GM18517 (cell line): ENCODE data around the gene ST3GAL3.

ENCODE experiments used
- ATAC-seq: cut with Tn5 transposase; IDR thresholded peaks from one replicate; pipeline ENCODE4 v1.9.1; 2021; ENCODE audit warnings: mild to moderate bottlenecking, moderate library complexity; ENCODE audit not compliant: unreplicated experiment

Gene ST3GAL3

GRCh38 chr1:43783671-43784205, 76.4 kb downstream of the ST3GAL3 start:
- no peak for ATAC-seq

GRCh38 chr1:43786201-43786958, 79.0 kb downstream of the ST3GAL3 start:
- ATAC-seq, result no peak

- ATAC-seq, result no peak
These were observed 79.6 kb downstream of the ST3GAL3 start for GRCh38 chr1:43786960-43787359.

DNA sequence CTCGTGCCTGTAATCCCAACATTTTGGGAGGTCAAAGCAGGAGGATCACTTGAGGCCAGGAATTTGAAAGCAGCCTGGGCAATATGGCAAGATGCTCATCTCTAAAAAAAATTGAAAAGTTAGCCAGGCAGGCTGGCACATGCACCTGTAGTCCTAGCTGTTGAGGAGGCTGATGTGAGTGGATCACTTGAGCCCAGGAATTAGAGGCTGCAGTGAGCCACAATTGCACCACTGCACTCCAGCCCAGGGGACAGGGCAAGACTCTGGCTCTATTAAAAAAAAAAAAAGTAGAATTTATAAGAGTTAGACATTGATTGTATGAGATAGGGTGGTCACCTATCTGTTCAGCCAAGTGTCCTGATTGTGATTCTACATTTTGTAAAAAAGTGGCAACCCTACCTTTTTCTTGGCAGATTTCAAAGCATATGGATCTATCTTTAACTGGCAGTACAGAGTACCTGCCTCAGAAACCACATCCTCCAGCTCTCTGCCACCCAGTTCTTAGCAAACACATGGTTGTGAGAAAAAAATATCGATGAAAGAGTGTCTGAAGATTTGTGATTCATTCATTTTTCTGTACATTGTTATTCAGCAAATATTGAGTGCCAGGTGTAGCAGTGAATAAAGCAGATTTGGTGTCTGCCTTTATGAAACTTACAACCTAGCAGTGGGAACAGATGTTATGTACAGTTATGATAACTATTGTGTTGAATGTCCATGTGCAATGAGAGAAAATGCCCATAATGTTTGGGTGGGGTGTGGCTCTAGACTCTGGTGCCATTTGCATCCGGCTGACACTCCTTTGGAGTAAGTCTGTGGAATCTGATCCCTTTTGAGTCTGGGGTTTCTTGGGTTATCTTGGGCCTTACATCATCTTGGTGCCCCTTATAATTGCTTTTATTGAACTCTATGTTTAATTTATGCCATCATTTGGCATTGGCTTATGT, 82.5 kb downstream of the ST3GAL3 start:
- no peak for ATAC-seq

GRCh38 chr1:43791243-43791642, 83.9 kb downstream of the ST3GAL3 start:
- ATAC-seq, result no peak

- no peak for ATAC-seq
These were observed 88.8 kb downstream of the ST3GAL3 start for GRCh38 chr1:43796111-43796581.

DNA sequence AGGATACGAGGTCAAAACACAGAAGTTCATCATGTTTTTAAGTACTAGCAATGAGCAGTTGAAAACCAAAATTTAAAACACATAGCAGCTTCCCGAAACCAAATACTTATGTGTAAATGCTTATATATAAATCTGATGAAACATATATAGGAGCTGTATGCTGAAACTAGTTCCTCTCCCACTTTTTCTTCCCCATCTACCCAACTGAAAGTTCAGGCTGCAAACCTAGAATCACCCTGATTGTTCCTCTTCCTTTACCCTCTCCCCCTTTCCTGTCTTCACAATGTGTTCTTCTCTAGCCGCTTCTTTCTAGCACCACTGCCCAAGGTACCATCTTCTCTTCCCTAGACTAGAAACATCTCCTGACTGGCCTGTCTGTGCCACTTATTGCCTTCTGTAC, 90.6 kb downstream of the ST3GAL3 start:
- ATAC-seq, result no peak

GRCh38 chr1:43799656-43800635, 92.6 kb downstream of the ST3GAL3 start:
- no peak for ATAC-seq

DNA sequence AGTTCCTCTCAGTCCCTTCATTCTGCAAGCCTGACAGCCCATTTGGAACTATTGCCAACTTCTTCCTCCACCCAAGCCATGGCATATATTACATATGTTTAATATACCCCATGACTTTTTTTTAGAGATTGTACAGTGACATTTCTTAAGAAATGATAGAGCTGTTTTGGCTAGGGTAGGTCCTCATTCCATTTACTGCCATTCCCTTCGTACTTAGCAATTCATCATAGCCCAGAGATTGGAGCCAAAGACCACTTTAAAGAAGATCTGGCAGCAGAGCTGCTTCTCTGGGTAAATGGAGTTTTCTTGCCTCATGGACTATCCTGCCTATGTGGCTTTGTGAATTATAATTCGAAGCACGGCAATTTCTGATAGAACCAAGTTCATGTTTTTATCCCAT, 93.4 kb downstream of the ST3GAL3 start:
- ATAC-seq, result no peak

DNA sequence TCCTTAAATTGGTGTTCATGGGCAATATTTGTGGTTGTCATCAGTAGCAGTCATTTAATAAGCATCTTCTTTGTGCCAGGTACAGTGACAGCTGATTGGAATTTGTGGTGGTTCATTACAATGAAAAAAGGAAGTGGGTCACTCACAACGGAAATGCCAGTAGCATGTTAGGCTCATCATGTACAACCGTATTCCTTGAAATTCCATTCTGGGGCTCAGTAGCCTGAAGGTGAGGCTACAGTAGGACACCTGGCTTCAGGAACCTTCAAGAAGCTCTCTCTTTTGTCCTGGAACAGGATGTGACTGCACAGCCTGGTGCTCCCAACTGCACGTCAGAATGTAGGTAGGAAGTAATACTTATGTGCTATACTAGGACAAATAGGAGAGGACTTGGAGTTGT, 93.9 kb downstream of the ST3GAL3 start:
- ATAC-seq, result no peak

DNA sequence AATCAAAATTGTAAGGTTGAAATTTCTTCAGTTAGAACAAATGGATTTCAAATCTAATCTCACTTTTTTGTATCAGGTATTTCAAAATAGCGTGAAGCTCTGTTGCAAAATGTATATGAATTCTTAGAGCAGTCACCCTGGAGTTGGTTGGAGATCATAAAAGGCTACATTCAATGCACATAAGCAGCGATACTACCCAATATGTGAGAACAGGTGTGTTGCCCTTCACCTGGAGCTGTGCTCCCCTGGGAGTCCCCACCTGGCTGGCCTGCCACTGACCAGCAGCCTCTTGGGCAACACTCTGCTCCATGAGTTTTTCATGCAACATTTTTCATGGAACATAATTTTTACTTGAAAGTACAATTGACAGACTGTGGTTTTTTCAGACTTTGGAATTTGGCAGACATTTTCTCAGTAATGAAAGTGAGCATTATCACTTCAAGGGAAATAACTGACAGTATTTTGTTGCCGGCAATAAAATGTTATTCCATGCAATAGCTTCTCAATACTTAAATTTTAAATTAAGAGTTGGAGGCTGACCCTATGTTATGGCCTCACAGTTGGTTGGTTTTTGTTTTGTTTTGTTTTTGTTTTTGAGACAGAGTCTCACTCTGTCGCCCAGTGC, 95.1 kb downstream of the ST3GAL3 start:
- no peak for ATAC-seq

DNA sequence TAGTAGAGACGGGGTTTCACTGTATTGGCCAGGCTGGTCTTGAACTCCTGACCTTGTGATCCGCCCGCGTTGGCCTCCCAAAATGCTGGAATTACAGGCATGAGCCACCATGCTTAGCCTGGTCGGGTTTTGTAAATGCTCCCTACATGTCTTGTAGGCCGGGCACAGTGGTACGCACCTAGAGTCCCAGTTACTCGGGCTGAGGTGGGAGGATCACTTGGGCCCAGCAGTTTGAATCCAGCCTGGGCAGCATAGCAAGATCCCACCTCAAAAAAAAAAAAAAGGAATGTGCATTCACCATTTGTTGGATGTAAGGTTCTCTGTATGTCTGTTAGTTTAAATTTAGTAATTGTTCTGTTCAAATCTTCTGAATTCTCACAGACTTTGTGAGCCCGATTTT, 95.8 kb downstream of the ST3GAL3 start:
- ATAC-seq, result no peak

DNA sequence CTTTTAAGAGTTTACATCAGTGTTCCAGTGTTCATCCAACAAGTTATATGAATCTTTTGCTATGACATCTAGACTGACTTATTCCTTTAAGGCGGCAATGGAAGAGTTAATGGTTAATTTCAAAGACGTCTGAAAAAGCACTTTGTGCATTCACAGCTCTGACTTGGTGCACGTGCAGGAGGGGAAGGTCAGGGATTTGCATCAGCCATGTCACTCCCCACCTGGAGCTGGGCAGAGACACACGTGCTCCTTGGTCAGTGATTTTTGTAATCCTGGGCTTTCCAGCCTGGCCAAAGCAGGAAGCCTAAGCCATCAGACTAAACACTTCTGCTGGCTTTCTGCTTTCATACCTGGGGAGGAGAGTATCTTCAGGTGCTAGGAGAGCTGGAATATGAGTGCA, 96.3 kb downstream of the ST3GAL3 start:
- no peak for ATAC-seq

DNA sequence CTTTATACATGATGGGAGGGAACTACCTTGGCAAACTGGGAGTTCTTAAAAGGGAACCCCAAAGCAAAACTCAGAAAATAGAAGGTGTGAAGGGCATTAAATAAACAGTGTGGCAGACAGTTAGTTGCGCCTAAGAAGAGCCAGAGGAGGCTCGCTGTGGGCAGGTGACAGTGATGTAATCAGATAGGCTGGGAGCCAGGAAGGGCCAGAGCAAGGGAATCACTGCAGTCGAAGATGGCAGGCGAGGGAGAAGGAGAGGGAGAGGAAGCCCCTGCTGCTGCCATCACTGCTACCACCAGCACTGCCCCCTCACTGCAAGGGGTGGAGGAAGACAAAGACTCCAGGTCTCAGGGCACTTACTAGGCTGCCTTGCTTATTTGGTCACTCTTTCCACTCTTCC, 97.2 kb downstream of the ST3GAL3 start:
- ATAC-seq, result no peak

GRCh38 chr1:43805340-43805739, 98.0 kb downstream of the ST3GAL3 start:
- no peak for ATAC-seq

- ATAC-seq, result no peak
These were observed 98.8 kb downstream of the ST3GAL3 start for GRCh38 chr1:43806183-43806582.

DNA sequence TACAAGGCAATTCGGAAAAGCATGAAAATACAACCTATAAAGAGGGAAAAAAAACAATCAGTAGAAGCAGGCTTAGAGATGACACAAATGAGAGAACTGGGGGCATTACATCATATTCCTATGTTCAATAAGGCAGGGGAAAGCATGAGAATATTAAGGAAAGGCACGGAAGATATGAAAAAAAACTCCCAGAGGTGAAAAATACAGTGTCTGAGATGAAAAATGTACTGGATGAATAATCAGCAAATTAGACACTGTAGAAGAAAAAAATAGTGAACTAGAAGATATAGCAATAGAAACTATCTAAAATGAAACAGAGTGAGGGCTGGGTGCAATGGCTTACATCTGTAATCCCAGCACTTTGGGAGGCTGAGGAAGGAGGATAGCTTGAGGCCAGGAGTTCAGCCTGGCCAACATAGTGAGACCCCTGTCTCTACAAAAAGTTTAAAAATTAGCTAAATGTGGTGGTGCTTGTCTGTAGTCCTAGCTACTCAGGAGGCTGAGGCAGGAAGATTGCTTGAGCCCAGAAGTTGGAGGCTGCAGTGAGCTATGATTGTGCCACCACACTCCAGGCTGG, 101.8 kb downstream of the ST3GAL3 start:
- no peak for ATAC-seq

DNA sequence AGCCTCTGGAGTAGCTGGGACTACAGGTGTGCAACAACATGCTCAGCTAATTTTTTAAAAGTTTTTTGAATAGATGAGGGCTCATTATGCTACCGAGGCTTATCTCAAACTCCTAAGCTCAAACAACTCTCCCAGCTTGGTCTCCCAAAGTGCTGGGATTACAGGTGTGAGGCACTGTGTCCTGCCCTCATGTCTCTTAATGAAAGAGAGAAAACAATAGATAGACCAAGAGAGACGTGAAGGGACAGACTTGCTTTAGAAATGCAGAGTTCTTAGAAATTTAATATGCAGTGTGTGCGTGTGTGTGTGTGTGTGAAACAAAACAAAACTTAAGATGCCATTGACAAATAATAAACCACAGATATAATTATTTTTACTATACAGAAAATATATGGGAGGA, 105.2 kb downstream of the ST3GAL3 start:
- ATAC-seq, result no peak

- no peak for ATAC-seq
These were observed 107.1 kb downstream of the ST3GAL3 start for GRCh38 chr1:43814401-43814800.
